Astrocyte (in vitro differentiated cells and primary cell): ENCODE data around the gene RHO. TPM values are rescaled to one million over a fixed set of nuclear protein-coding genes. Genes with fewer than 3 reads are reported as not detected.
"Not testable (repeated sequence)": the region's sequence is repeated elsewhere in the genome, so short reads cannot be mapped to it uniquely, and the experiment has no call there.

ENCODE experiments used
- DNase-seq: peaks from one replicate; pipeline ENCODE4 v3.0.0-alpha.2; 2010; ENCODE audit warnings: low read depth
- FAIRE-seq: peaks from 2 replicates; lab custom pipeline; 2011; peaks lifted over from hg19 to GRCh38; lab: Jason Lieb, UNC
- H2AFZ ChIP-seq: 2 replicates; pipeline ENCODE4 v1.6.0; 2012; ENCODE audit warnings: low read depth, low read length, inconsistent platforms
- H3K27ac ChIP-seq: 2 replicates; pipeline ENCODE4 v1.5.1; 2011; ENCODE audit warnings: low read depth, low read length, inconsistent platforms
- H3K27me3 ChIP-seq: 2 replicates; pipeline ENCODE4 v1.6.0; 2011; ENCODE audit warnings: low read length, inconsistent platforms; ENCODE audit not compliant: insufficient read depth
- H3K36me3 ChIP-seq: 2 replicates; pipeline ENCODE4 v1.5.1; 2011; ENCODE audit warnings: low read length, inconsistent platforms; ENCODE audit not compliant: insufficient read depth
- H3K4me1 ChIP-seq: 2 replicates; pipeline ENCODE4 v1.5.1; 2011; ENCODE audit warnings: low read length, inconsistent platforms; ENCODE audit not compliant: insufficient read depth
- H3K4me2 ChIP-seq: 2 replicates; pipeline ENCODE4 v1.6.0; 2012; ENCODE audit warnings: low read length, inconsistent platforms
- H3K4me3 ChIP-seq: 2 replicates; pipeline ENCODE4 v1.5.1; 2011; ENCODE audit warnings: low read depth, mild to moderate bottlenecking, low read length, inconsistent platforms; ENCODE audit not compliant: insufficient read depth
- H3K79me2 ChIP-seq: 2 replicates; pipeline ENCODE4 v1.6.0; 2012; ENCODE audit warnings: mild to moderate bottlenecking, low read length, inconsistent platforms; ENCODE audit not compliant: insufficient read depth
- H3K9ac ChIP-seq: 2 replicates; pipeline ENCODE4 v1.6.0; 2012; ENCODE audit warnings: mild to moderate bottlenecking, low read length, inconsistent platforms
- H3K9me3 ChIP-seq: 2 replicates; pipeline ENCODE4 v1.5.1; 2012; ENCODE audit warnings: low read depth, mild to moderate bottlenecking, low read length, inconsistent platforms; ENCODE audit not compliant: insufficient read depth
- H4K20me1 ChIP-seq: 2 replicates; pipeline ENCODE4 v1.6.0; 2012; ENCODE audit warnings: low read length, inconsistent platforms; ENCODE audit not compliant: insufficient read depth
- H3K27ac Mint-ChIP-seq: one replicate; pipeline ENCODE4 v1.8.0; 2021; ENCODE audit warnings: mild to moderate bottlenecking, mixed read lengths; ENCODE audit not compliant: unreplicated experiment
- H3K27me3 Mint-ChIP-seq: one replicate; pipeline ENCODE4 v1.8.0; 2021; ENCODE audit warnings: low read depth, mixed read lengths; ENCODE audit not compliant: unreplicated experiment
- H3K36me3 Mint-ChIP-seq: one replicate; pipeline ENCODE4 v1.8.0; 2021; ENCODE audit warnings: low read depth, mixed read lengths; ENCODE audit not compliant: unreplicated experiment
- H3K4me1 Mint-ChIP-seq: one replicate; pipeline ENCODE4 v1.8.0; 2021; ENCODE audit warnings: low read depth, mixed read lengths; ENCODE audit not compliant: unreplicated experiment
- H3K4me3 Mint-ChIP-seq: one replicate; pipeline ENCODE4 v1.8.0; 2021; ENCODE audit warnings: mild to moderate bottlenecking, moderate library complexity, mixed read lengths; ENCODE audit not compliant: unreplicated experiment
- H3K9me3 Mint-ChIP-seq: one replicate; pipeline ENCODE4 v1.8.0; 2021; ENCODE audit warnings: mild to moderate bottlenecking, mixed read lengths; ENCODE audit not compliant: unreplicated experiment
- CTCF ChIP-seq: IDR thresholded peaks from 2 replicates; pipeline ENCODE4 v1.5.1; 2011; ENCODE audit warnings: low read depth, mild to moderate bottlenecking, inconsistent platforms, low read length, moderate library complexity; ENCODE audit not compliant: insufficient read depth
- EZH2 ChIP-seq: IDR thresholded peaks from 2 replicates; pipeline ENCODE4 v1.6.1; 2012; ENCODE audit warnings: mild to moderate bottlenecking, low read length, inconsistent platforms; ENCODE audit not compliant: insufficient read depth
- total RNA-seq: library from RNA; stranded (reverse); gene quantifications from 2 replicates; pipeline ENCODE4 v1.2.1, GENCODE V29; 2021

Gene RHO
- total RNA-seq, 1 donor from 2014 or later: not detected

GRCh38 chr3:129513705-129514104, 14.7 kb upstream of the RHO start:
- H3K27me3 Mint-ChIP-seq: peaks cover 2% of the 10 kb centered on the region
- Histone ChIP-seq H3K9me3 (no peaks in the 10 kb centered on the region), H3K27ac (no peak overlapping the region), H3K27me3 (no peaks in the 10 kb centered on the region), H3K36me3 (no peaks in the 10 kb centered on the region), H3K4me1 (no peaks in the 10 kb centered on the region), H4K20me1 (no peaks in the 10 kb centered on the region), H3K79me2 (no peaks in the 10 kb centered on the region), H2AFZ (no peak overlapping the region), H3K4me2 (no peak overlapping the region), H3K4me3 (no peak overlapping the region), H3K9ac (no peak overlapping the region)
- FAIRE-seq: no peak
- peaks cover 29% of the 10 kb centered on the region for H3K36me3 Mint-ChIP-seq
- DNase-seq: no peak
- H3K9me3 Mint-ChIP-seq: peaks cover 2% of the 10 kb centered on the region
- no peak for TF ChIP-seq CTCF
- no peak for TF ChIP-seq EZH2
- no peak overlapping the region for H3K27ac Mint-ChIP-seq
- H3K4me3 Mint-ChIP-seq: no peak overlapping the region
- H3K4me1 Mint-ChIP-seq: no peaks in the 10 kb centered on the region

GRCh38 chr3:129514110-129514509, 14.3 kb upstream of the RHO start:
- Histone ChIP-seq H3K4me2 (no peak overlapping the region), H3K9ac (no peak overlapping the region), H3K9me3 (no peaks in the 10 kb centered on the region), H3K36me3 (no peaks in the 10 kb centered on the region), H3K27ac (no peak overlapping the region), H3K4me1 (no peaks in the 10 kb centered on the region), H2AFZ (no peak overlapping the region), H3K27me3 (no peaks in the 10 kb centered on the region), H4K20me1 (no peaks in the 10 kb centered on the region), H3K4me3 (no peak overlapping the region), H3K79me2 (no peaks in the 10 kb centered on the region)
- Mint-ChIP-seq H3K4me3 (no peak overlapping the region), H3K27ac (no peak overlapping the region), H3K4me1 (no peaks in the 10 kb centered on the region), H3K9me3 (peaks cover 2% of the 10 kb centered on the region), H3K36me3 (peaks cover 28% of the 10 kb centered on the region), H3K27me3 (peaks cover 2% of the 10 kb centered on the region)
- FAIRE-seq (no peak), DNase-seq (no peak)
- TF ChIP-seq EZH2: no peak
- TF ChIP-seq CTCF: no peak

- H3K4me3 Mint-ChIP-seq: no peak overlapping the region
- no peak overlapping the region for H3K4me3 ChIP-seq
- H2AFZ ChIP-seq: no peak overlapping the region
- no peak overlapping the region for H3K27ac ChIP-seq
- TF ChIP-seq EZH2 (no peak), CTCF (no peak)
- H3K9ac ChIP-seq: no peak overlapping the region
- H3K4me2 ChIP-seq: no peak overlapping the region
- peaks cover 26% of the 10 kb centered on the region for H3K36me3 Mint-ChIP-seq
- no peaks in the 10 kb centered on the region for H4K20me1 ChIP-seq
- DNase-seq (no peak), FAIRE-seq (no peak)
- peaks cover 2% of the 10 kb centered on the region for H3K27me3 Mint-ChIP-seq
- H3K4me1 Mint-ChIP-seq: no peaks in the 10 kb centered on the region
- H3K36me3 ChIP-seq: no peaks in the 10 kb centered on the region
- H3K79me2 ChIP-seq: no peaks in the 10 kb centered on the region
- H3K9me3 Mint-ChIP-seq: peaks cover 2% of the 10 kb centered on the region
- H3K9me3 ChIP-seq: no peaks in the 10 kb centered on the region
- H3K4me1 ChIP-seq: no peaks in the 10 kb centered on the region
- H3K27me3 ChIP-seq: no peaks in the 10 kb centered on the region
- H3K27ac Mint-ChIP-seq: no peak overlapping the region
Measured at GRCh38 chr3:129514563-129514962, 13.9 kb upstream of the RHO start.

GRCh38 chr3:129515108-129515820, 13.2 kb upstream of the RHO start:
- not testable (repeated sequence) for H3K79me2 ChIP-seq, H3K4me2 ChIP-seq, H3K4me3 Mint-ChIP-seq, H2AFZ ChIP-seq, DNase-seq, H3K9me3 ChIP-seq, H4K20me1 ChIP-seq, H3K27me3 Mint-ChIP-seq, H3K4me3 ChIP-seq, H3K9me3 Mint-ChIP-seq, H3K9ac ChIP-seq, FAIRE-seq, H3K4me1 ChIP-seq, H3K27ac ChIP-seq, H3K36me3 ChIP-seq, H3K27me3 ChIP-seq, H3K4me1 Mint-ChIP-seq, H3K27ac Mint-ChIP-seq
- peaks cover 30% of the 10 kb centered on the region for H3K36me3 Mint-ChIP-seq
